Mesodermal cell (in vitro differentiated cells): ENCODE data around the gene MYO1D.
"Not testable (repeated sequence)": the region's sequence is repeated elsewhere in the genome, so short reads cannot be mapped to it uniquely, and the experiment has no call there.

Experiments
- H3K27ac ChIP-seq: 2 replicates; pipeline ENCODE4 v1.7.0; 2013; ENCODE audit warnings: mild to moderate bottlenecking, low read depth, low read length, moderate library complexity; ENCODE audit not compliant: severe bottlenecking
- H3K36me3 ChIP-seq: 2 replicates; pipeline ENCODE4 v1.7.1; 2013; ENCODE audit warnings: mild to moderate bottlenecking, low read length, moderate library complexity; ENCODE audit not compliant: control insufficient read depth, insufficient read depth
- H3K4me1 ChIP-seq: one replicate; pipeline ENCODE4 v1.7.1; 2013; ENCODE audit warnings: mild to moderate bottlenecking, low read length; ENCODE audit not compliant: insufficient read depth, control insufficient read depth, poor library complexity, severe bottlenecking
- H3K4me3 ChIP-seq: 2 replicates; pipeline ENCODE4 v1.7.0; 2013; ENCODE audit warnings: low read length, control low read depth, mild to moderate bottlenecking; ENCODE audit not compliant: insufficient read depth, poor library complexity, severe bottlenecking; ENCODE audit errors: extremely low read depth
- H3K9me3 ChIP-seq: 2 replicates; pipeline ENCODE4 v1.7.1; 2013; ENCODE audit warnings: mild to moderate bottlenecking, low read length, moderate library complexity; ENCODE audit not compliant: control insufficient read depth
- WGBS, 2 experiments: methylation state at CpG; one replicate each; pipeline ENCODE4 v1.1.5; 2013; ENCODE audit warnings: missing lambda C conversion rate in 2 of 2; ENCODE audit not compliant: insufficient coverage in 2 of 2; 5-methylcytosine and 5-hydroxymethylcytosine counted together

MYO1D gene

GRCh38 chr17:32536736-32537643 is 339.9 kb downstream of the MYO1D start:
- peak overlapping the region; percentile 78 for H3K27ac ChIP-seq
- WGBS, 2 experiments: 58% methylated on average over 2 of the region's 8 CpGs; no CpG with 5 or more reads in 1 of the 2 experiments
- no peak overlapping the region for H3K4me3 ChIP-seq
- H3K36me3 ChIP-seq: no peaks in the 10 kb centered on the region
- peaks cover 18% of the 10 kb centered on the region for H3K4me1 ChIP-seq
- H3K9me3 ChIP-seq: peaks cover 4% of the 10 kb centered on the region

DNA sequence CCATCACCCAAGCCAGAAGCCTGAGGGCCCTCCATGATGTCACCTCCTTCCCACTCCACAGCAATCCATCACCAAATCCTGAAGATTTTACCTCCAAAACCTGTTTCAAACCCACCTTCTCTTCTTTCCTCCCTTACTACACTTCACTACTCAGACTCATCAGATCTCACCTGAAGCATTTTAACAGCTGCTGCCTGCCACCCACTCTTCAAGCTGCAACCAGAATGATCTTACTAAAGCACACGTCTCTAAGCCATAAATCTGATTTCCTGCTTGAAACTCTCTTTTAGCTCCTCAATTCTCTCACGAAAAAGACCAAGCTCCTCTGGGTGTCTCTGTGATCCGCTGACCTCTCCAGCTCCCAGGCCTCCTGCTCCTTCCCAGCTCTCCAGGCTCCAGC is 343.6 kb downstream of the MYO1D start:
- WGBS, 2 experiments: 85 to 92% methylated on average over 3 of the region's 3 CpGs
- H3K27ac ChIP-seq: no peak overlapping the region
- H3K36me3 ChIP-seq: no peaks in the 10 kb centered on the region

GRCh38 chr17:32529604-32530003 is 347.3 kb downstream of the MYO1D start:
- WGBS, 2 experiments: 72 to 89% methylated on average over 10 of the region's 10 CpGs
- H3K4me1 ChIP-seq: peaks cover 4% of the 10 kb centered on the region
- no peaks in the 10 kb centered on the region for H3K36me3 ChIP-seq
- H3K9me3 ChIP-seq: no peaks in the 10 kb centered on the region
- no peak overlapping the region for H3K27ac ChIP-seq
- H3K4me3 ChIP-seq: no peak overlapping the region

More for the DNA sequence above, 343.6 kb downstream of the MYO1D start:
- H3K4me1 ChIP-seq: peaks cover 14% of the 10 kb centered on the region
- H3K4me3 ChIP-seq: no peak overlapping the region
- no peaks in the 10 kb centered on the region for H3K9me3 ChIP-seq

DNA sequence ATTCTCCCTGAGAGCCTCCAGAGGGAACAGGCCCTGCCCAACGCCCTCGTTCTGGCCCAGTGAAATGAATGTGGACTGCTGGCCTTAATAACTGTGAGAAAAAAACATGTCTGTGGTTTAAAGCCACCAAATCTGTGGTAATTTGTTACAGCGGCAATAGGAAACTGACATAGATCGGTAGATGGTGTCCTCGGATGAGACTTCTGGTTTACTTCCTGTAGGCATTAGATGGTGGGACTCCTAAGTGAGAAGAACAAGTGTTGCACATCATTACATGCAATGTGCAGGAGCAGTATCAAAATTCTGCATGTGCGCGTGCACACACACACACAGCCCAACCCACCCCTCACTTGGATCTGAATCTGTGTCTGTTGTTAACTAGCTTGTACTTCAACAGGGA is 348.1 kb downstream of the MYO1D start:
- Histone ChIP-seq H3K4me1 (peaks cover 9% of the 10 kb centered on the region), H3K36me3 (no peaks in the 10 kb centered on the region), H3K4me3 (no peak overlapping the region), H3K27ac (no peak overlapping the region), H3K9me3 (no peaks in the 10 kb centered on the region)
- 93 to 100% methylated on average over 5 of the region's 7 CpGs for WGBS, 2 experiments

- H3K9me3 ChIP-seq: no peaks in the 10 kb centered on the region
- no peak overlapping the region for H3K4me3 ChIP-seq
- H3K36me3 ChIP-seq: no peaks in the 10 kb centered on the region
- H3K27ac ChIP-seq: no peak overlapping the region
- H3K4me1 ChIP-seq: peaks cover 12% of the 10 kb centered on the region
- 91 to 96% methylated on average over 3 to 4 of the region's 4 CpGs for WGBS, 2 experiments
These were observed 349.8 kb downstream of the MYO1D start for GRCh38 chr17:32527146-32527545.

DNA sequence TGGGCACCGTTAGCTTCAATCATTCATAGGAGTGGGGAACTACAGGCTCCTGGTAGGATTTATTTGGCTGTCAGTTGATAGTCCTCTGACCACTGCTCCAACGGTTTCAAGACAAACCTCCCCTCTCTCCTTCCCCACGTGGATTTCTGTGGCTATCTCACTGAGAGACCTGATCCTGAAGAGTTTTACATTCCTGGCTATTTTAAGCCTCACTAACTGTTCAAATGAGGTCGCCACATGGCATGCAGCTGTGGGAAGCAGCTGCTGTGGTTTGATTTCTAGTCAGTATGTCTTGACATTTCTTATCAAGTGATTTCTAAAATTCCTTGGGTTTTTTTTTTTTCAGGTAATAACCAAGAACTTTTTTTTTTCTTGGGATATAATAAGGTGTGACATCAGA is 351.8 kb downstream of the MYO1D start:
- WGBS, 2 experiments: 80% methylated on average over 1 of the region's 4 CpGs; no CpG with 5 or more reads in 1 of the 2 experiments
- H3K27ac ChIP-seq: peak overlapping the region; percentile 29
- H3K36me3 ChIP-seq: no peaks in the 10 kb centered on the region
- no peak overlapping the region for H3K4me3 ChIP-seq
- peaks cover 26% of the 10 kb centered on the region for H3K4me1 ChIP-seq
- H3K9me3 ChIP-seq: no peaks in the 10 kb centered on the region

DNA sequence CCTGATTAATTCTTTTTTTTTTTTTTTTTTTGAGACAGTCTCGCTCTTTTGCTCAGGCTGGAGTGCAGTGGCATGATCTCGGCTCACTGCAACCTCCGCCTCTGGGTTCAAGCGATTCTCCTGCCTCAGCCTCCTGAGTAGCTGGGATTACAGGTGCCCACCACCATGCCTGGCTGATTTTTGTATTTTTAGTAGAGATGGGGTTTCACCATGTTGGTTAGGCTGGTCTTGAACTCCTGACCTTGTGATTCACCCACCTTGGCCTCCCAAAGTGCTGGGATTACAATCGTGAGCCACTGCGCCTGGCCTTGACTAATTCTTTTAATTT is 352.4 kb downstream of the MYO1D start:
- peaks cover 30% of the 10 kb centered on the region for H3K4me1 ChIP-seq
- 85 to 90% methylated on average over 2 of the region's 6 CpGs for WGBS, 2 experiments
- H3K4me3 ChIP-seq, H3K27ac ChIP-seq, H3K9me3 ChIP-seq, H3K36me3 ChIP-seq: not testable (repeated sequence)

DNA sequence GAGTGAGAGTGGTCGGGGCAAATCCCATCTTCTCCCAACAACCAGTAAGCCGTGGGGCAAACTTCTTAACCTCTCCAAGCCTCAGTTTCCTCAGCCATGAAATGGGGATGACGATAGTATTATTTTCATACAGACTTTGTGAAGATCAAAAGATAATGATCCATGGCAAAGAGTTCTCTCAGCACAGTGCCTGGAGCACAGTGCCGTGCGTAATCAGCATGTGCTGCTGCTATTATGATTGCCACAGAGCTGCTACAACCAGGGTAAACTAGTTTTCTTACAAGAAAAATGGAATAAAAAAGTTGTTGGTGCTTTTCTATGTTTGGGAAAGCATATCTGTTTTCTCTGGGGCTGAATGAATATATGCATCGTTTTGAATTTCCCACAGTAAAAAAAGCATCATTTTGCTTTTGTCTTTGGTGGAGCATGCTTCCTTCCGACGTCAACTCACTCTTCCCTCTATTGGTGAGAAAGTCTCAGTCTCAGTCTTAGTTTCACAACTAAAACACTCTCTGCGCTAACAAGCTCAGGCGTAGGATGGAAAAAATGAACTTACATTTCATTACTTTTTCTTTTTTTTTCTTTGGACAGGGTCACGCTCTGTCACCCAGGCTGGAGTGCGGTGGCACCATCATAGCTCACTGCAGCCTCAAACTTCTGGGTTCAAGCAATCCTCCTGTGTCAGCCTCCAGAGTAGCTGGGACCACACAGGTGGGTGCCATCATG is 352.9 kb downstream of the MYO1D start:
- WGBS, 2 experiments: 88 to 90% methylated on average over 8 of the region's 12 CpGs
- Histone ChIP-seq H3K4me3 (no peak overlapping the region), H3K36me3 (no peaks in the 10 kb centered on the region), H3K9me3 (no peaks in the 10 kb centered on the region), H3K27ac (no peak overlapping the region), H3K4me1 (peaks cover 33% of the 10 kb centered on the region)

- H3K4me1 ChIP-seq: peaks cover 37% of the 10 kb centered on the region
- H3K4me3 ChIP-seq: no peak overlapping the region
- 81 to 88% methylated on average over 7 to 8 of the region's 11 CpGs for WGBS, 2 experiments
- no peak overlapping the region for H3K27ac ChIP-seq
- no peaks in the 10 kb centered on the region for H3K36me3 ChIP-seq
- H3K9me3 ChIP-seq: no peaks in the 10 kb centered on the region
These were observed 353.8 kb downstream of the MYO1D start for GRCh38 chr17:32523017-32523680.

GRCh38 chr17:32520737-32521404 is 356.1 kb downstream of the MYO1D start:
- no peak overlapping the region for H3K4me3 ChIP-seq

More at GRCh38 chr17:32520737-32521404, 356.1 kb downstream of the MYO1D start:
- no peaks in the 10 kb centered on the region for H3K9me3 ChIP-seq
- no peaks in the 10 kb centered on the region for H3K36me3 ChIP-seq
- H3K4me1 ChIP-seq: peaks cover 44% of the 10 kb centered on the region
- 73 to 80% methylated on average over 2 to 4 of the region's 9 CpGs for WGBS, 2 experiments
- peak overlapping the region; percentile 95 for H3K27ac ChIP-seq
